ENCODE measurements around the gene IMMP2L.

Gene IMMP2L

DNA sequence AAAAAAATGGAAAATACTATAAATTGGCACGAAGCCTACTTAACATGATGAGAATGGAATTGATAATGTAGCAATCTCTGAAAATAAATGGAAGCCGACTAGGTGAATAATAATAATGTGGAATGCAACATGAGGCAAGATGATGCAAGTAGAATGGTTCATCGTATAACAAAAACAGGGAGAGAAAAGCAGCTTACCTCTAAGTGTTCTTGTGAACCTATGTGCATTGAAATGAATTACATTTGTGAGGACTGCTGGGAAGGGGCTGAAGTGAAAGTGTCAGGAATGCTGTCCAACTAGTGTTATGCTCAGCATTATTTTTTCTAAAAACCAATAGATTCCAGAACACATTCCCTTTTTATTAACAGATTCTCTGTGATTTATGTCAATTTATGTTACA lies 912.0 kb downstream of the IMMP2L start:
- H3K27me3 ChIP-seq (ENCODE audit: control insufficient read depth in 1 of 2, insufficient read depth in 2 of 2, low read length in 2 of 2): no peaks in the 10 kb centered on the region
- H3K4me3 ChIP-seq (ENCODE audit: low read length in 2 of 2): no peak overlapping the region
- no peaks in the 10 kb centered on the region for H3K4me1 ChIP-seq (ENCODE audit: control insufficient read depth, insufficient read depth, low read length)
- no peaks in the 10 kb centered on the region for H3K36me3 ChIP-seq (ENCODE audit: control insufficient read depth in 2 of 2, insufficient read depth in 2 of 2, low read length in 2 of 2)
- H3K9me3 ChIP-seq (ENCODE audit: control insufficient read depth in 2 of 2, low read length in 2 of 2): no peaks in the 10 kb centered on the region
- H3K9ac ChIP-seq (ENCODE audit: low read length in 2 of 2): no peak overlapping the region
- no peak overlapping the region for H3K27ac ChIP-seq (ENCODE audit: low read length)

DNA sequence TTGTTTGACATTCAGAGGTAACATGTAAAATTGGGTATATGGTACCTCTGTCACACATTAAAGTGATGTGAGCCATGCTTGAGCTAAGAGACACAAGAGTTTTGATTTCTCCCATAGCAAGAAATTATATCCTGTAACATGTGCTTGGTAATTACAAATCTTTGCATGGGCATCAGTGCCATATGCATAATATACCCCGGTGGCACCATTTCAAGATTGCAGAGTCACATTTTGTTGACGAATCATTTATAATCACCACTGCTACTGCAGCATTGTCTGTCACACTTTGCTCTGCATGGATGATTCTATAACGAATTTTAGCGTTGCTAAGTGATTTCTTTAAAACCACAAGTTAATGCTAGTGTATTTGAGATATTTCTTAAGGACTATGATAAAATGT lies 915.0 kb downstream of the IMMP2L start:
- H3K4me3 ChIP-seq (ENCODE audit: low read length in 2 of 2): no peak overlapping the region
- no peaks in the 10 kb centered on the region for H3K9me3 ChIP-seq (ENCODE audit: control insufficient read depth in 2 of 2, low read length in 2 of 2)
- H3K36me3 ChIP-seq (ENCODE audit: control insufficient read depth in 2 of 2, insufficient read depth in 2 of 2, low read length in 2 of 2): no peaks in the 10 kb centered on the region
- H3K27ac ChIP-seq (ENCODE audit: low read length): no peak overlapping the region
- no peaks in the 10 kb centered on the region for H3K4me1 ChIP-seq (ENCODE audit: control insufficient read depth, insufficient read depth, low read length)
- H3K9ac ChIP-seq (ENCODE audit: low read length in 2 of 2): no peak overlapping the region
- H3K27me3 ChIP-seq (ENCODE audit: control insufficient read depth in 1 of 2, insufficient read depth in 2 of 2, low read length in 2 of 2): no peaks in the 10 kb centered on the region

DNA sequence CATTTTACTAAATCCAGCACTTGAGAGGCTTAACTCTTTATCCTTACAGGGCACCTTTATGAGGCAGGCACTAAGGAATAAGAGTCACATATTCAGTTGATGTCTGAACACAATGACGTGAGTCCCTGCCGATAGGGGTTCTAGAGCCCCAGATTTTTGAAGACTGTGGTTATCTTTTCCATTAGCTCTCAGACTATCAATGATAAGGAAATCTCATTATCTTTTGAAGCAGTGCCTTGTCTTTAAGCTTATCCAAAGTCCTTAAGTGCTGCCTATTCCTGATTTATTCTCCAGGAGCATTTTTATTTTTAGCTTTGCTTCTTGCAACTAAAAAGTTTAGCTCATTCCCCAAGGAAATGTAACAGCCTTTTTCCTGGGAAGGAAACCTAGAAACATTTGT lies 915.5 kb downstream of the IMMP2L start:
- Histone ChIP-seq H3K9ac (ENCODE audit: low read length in 2 of 2) (no peak overlapping the region), H3K4me1 (ENCODE audit: control insufficient read depth, insufficient read depth, low read length) (no peaks in the 10 kb centered on the region), H3K36me3 (ENCODE audit: control insufficient read depth in 2 of 2, insufficient read depth in 2 of 2, low read length in 2 of 2) (no peaks in the 10 kb centered on the region), H3K27me3 (ENCODE audit: control insufficient read depth in 1 of 2, insufficient read depth in 2 of 2, low read length in 2 of 2) (no peaks in the 10 kb centered on the region), H3K27ac (ENCODE audit: low read length) (no peak overlapping the region), H3K9me3 (ENCODE audit: control insufficient read depth in 2 of 2, low read length in 2 of 2) (no peaks in the 10 kb centered on the region), H3K4me3 (ENCODE audit: low read length in 2 of 2) (no peak overlapping the region)

DNA sequence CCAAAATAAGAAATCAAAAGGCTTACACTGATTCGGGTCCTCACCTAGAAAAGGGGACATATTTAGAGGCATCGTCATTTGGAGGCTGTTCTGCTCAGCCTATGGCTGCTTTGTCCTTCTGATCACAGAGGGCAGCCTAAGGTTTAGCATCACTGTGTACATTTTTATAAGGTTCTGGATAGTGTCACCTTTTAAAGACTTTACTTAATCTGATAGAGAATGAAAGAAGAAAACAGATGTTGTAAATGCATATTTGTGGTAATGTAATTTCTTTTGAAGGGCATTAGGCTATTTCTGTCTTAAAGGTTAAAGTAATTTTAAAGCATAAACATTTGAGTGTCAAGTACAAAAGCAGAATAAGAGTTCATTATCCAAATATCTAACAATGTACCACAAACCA lies 916.7 kb downstream of the IMMP2L start:
- H3K27me3 ChIP-seq (ENCODE audit: control insufficient read depth in 1 of 2, insufficient read depth in 2 of 2, low read length in 2 of 2): no peaks in the 10 kb centered on the region
- no peaks in the 10 kb centered on the region for H3K36me3 ChIP-seq (ENCODE audit: control insufficient read depth in 2 of 2, insufficient read depth in 2 of 2, low read length in 2 of 2)
- no peaks in the 10 kb centered on the region for H3K9me3 ChIP-seq (ENCODE audit: control insufficient read depth in 2 of 2, low read length in 2 of 2)
- no peak overlapping the region for H3K9ac ChIP-seq (ENCODE audit: low read length in 2 of 2)
- H3K4me3 ChIP-seq (ENCODE audit: low read length in 2 of 2): no peak overlapping the region
- no peaks in the 10 kb centered on the region for H3K4me1 ChIP-seq (ENCODE audit: control insufficient read depth, insufficient read depth, low read length)
- H3K27ac ChIP-seq (ENCODE audit: low read length): no peak overlapping the region

DNA sequence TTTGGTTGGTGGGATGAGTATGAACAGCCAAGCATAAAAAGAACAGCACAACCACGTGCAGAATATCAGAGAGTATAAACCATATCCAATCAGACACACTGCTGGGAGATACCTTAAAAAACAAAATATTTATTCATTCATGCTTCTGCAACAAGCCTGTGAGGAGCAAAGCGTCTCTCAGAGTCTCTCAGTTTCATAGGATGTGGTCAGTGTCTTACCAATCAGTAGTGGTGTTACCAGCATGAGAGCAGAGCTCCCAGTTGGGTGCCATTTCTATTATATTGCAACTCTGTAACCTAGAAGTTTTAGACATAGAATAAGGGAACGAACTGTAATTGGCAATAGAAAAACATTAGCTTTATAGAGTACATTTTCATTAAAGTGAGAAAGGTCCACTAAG lies 917.2 kb downstream of the IMMP2L start:
- H3K27me3 ChIP-seq (ENCODE audit: control insufficient read depth in 1 of 2, insufficient read depth in 2 of 2, low read length in 2 of 2): no peaks in the 10 kb centered on the region
- no peaks in the 10 kb centered on the region for H3K9me3 ChIP-seq (ENCODE audit: control insufficient read depth in 2 of 2, low read length in 2 of 2)
- H3K4me3 ChIP-seq (ENCODE audit: low read length in 2 of 2): no peak overlapping the region
- H3K27ac ChIP-seq (ENCODE audit: low read length): no peak overlapping the region
- no peaks in the 10 kb centered on the region for H3K4me1 ChIP-seq (ENCODE audit: control insufficient read depth, insufficient read depth, low read length)
- H3K9ac ChIP-seq (ENCODE audit: low read length in 2 of 2): no peak overlapping the region
- H3K36me3 ChIP-seq (ENCODE audit: control insufficient read depth in 2 of 2, insufficient read depth in 2 of 2, low read length in 2 of 2): no peaks in the 10 kb centered on the region

DNA sequence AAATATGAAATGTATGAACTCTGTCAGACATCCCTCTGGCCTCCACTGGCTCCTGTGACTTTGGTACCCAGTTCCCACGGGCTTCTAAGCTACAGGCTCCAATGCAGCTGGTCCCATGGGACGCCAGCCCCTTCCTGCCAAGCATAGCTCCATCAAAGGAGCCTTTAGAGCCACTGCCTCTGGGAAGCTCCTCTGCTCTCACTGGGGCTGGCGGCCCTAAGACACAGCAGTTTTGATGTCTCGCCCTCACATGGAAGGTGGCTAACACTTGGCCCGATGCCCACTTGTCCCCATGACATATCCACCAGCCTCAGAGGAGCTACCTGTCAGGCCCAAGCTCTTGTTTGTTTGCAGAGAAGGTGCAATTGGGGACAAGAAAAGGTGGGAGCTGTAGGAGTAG lies 925.0 kb downstream of the IMMP2L start:
- Histone ChIP-seq H3K4me1 (ENCODE audit: control insufficient read depth, insufficient read depth, low read length) (no peaks in the 10 kb centered on the region), H3K36me3 (ENCODE audit: control insufficient read depth in 2 of 2, insufficient read depth in 2 of 2, low read length in 2 of 2) (no peaks in the 10 kb centered on the region), H3K4me3 (ENCODE audit: low read length in 2 of 2) (no peak overlapping the region), H3K27me3 (ENCODE audit: control insufficient read depth in 1 of 2, insufficient read depth in 2 of 2, low read length in 2 of 2) (no peaks in the 10 kb centered on the region), H3K27ac (ENCODE audit: low read length) (no peak overlapping the region), H3K9me3 (ENCODE audit: control insufficient read depth in 2 of 2, low read length in 2 of 2) (peaks cover 2 to 7% of the 10 kb centered on the region in 2 donors), H3K9ac (ENCODE audit: low read length in 2 of 2) (no peak overlapping the region)

DNA sequence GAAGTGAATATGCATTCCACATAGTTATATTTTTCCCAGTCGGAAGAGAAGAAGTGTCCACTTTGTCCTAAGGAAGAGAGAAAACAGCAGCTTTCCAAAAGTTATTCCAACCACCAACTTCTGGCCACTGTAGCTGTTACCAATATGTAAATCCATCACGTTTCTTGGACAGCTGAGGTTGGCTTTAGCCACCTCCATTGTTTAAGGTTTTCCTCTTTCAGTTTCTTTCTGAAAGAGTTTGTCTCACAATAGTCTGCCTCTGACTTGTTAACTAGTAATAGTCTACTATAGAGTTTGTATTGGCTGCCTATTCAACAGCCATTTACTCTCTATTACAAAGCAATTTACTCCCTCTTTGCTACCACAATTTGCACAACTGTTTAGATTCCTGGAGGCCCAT lies 929.0 kb downstream of the IMMP2L start:
- Histone ChIP-seq H3K9ac (ENCODE audit: low read length in 2 of 2) (no peak overlapping the region), H3K4me3 (ENCODE audit: low read length in 2 of 2) (no peak overlapping the region), H3K9me3 (ENCODE audit: control insufficient read depth in 2 of 2, low read length in 2 of 2) (peaks cover 2 to 7% of the 10 kb centered on the region in 2 donors), H3K36me3 (ENCODE audit: control insufficient read depth in 2 of 2, insufficient read depth in 2 of 2, low read length in 2 of 2) (no peaks in the 10 kb centered on the region), H3K27ac (ENCODE audit: low read length) (no peak overlapping the region), H3K4me1 (ENCODE audit: control insufficient read depth, insufficient read depth, low read length) (no peaks in the 10 kb centered on the region), H3K27me3 (ENCODE audit: control insufficient read depth in 1 of 2, insufficient read depth in 2 of 2, low read length in 2 of 2) (no peaks in the 10 kb centered on the region)

DNA sequence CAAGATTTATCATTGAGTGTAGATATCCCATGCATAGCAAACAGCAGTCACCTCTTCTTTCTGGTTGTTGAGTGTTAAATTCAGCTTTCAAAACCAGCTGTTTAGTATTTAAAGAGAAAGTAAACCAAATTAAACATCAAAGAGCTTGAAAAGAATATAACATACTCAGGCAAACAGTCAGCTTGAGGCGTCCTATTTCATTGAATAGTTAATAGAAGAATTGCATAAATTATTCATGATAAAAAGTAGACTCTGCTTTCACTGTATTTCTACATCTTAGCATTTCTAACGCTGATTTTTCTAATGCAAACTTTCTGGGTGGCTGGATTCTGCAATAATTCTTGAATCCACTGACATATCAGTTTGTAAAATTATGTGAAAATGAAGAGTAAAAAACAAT lies 935.9 kb downstream of the IMMP2L start:
- Histone ChIP-seq H3K9me3 (ENCODE audit: control insufficient read depth in 2 of 2, low read length in 2 of 2) (no peaks in the 10 kb centered on the region), H3K27ac (ENCODE audit: low read length) (no peak overlapping the region), H3K4me1 (ENCODE audit: control insufficient read depth, insufficient read depth, low read length) (no peaks in the 10 kb centered on the region), H3K27me3 (ENCODE audit: control insufficient read depth in 1 of 2, insufficient read depth in 2 of 2, low read length in 2 of 2) (no peaks in the 10 kb centered on the region), H3K36me3 (ENCODE audit: control insufficient read depth in 2 of 2, insufficient read depth in 2 of 2, low read length in 2 of 2) (no peaks in the 10 kb centered on the region), H3K4me3 (ENCODE audit: low read length in 2 of 2) (no peak overlapping the region), H3K9ac (ENCODE audit: low read length in 2 of 2) (no peak overlapping the region)

DNA sequence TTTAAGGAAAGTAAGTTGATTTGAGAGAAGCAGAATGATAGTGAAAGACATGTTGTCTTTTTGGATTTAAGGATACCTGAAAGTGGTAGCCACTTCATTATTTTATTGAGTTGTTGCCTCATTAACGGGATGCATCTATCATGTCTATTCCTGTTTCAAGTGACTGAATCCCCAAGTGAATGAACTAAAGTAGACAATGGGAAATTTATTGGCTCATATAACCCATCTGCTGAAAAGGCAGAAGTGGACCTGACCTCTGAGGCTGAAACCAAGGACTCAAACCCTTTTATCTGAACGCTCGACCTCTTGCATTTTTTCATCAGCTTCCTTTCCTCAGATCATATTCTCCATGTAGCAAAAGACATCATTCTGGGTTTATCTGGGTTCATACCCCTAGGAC lies 937.0 kb downstream of the IMMP2L start:
- Histone ChIP-seq H3K4me1 (ENCODE audit: control insufficient read depth, insufficient read depth, low read length) (no peaks in the 10 kb centered on the region), H3K27ac (ENCODE audit: low read length) (no peak overlapping the region), H3K9ac (ENCODE audit: low read length in 2 of 2) (no peak overlapping the region), H3K36me3 (ENCODE audit: control insufficient read depth in 2 of 2, insufficient read depth in 2 of 2, low read length in 2 of 2) (no peaks in the 10 kb centered on the region), H3K9me3 (ENCODE audit: control insufficient read depth in 2 of 2, low read length in 2 of 2) (no peaks in the 10 kb centered on the region), H3K27me3 (ENCODE audit: control insufficient read depth in 1 of 2, insufficient read depth in 2 of 2, low read length in 2 of 2) (no peaks in the 10 kb centered on the region), H3K4me3 (ENCODE audit: low read length in 2 of 2) (no peak overlapping the region)

DNA sequence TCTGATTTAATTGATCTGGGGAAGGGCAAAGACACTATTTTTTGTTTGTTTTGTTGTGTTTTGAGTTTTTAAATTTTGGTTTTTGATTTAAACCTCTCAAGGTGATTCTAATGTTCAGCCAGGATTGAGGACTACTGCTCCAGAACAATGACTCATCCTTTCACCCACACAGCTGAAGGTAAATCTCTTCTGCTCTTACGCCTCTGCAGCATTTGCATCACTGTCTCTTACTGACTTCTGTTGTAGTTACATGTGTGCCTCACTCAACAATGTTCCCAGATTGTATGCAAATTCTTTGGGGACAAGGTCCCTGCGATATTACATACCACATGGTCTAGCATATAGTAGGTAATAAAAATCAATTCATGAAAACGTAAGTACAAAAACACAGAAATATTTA lies 938.9 kb downstream of the IMMP2L start:
- no peak overlapping the region for H3K4me3 ChIP-seq (ENCODE audit: low read length in 2 of 2)
- H3K9me3 ChIP-seq (ENCODE audit: control insufficient read depth in 2 of 2, low read length in 2 of 2): no peaks in the 10 kb centered on the region
- no peaks in the 10 kb centered on the region for H3K27me3 ChIP-seq (ENCODE audit: control insufficient read depth in 1 of 2, insufficient read depth in 2 of 2, low read length in 2 of 2)
- no peaks in the 10 kb centered on the region for H3K4me1 ChIP-seq (ENCODE audit: control insufficient read depth, insufficient read depth, low read length)
- H3K36me3 ChIP-seq (ENCODE audit: control insufficient read depth in 2 of 2, insufficient read depth in 2 of 2, low read length in 2 of 2): no peaks in the 10 kb centered on the region
- H3K27ac ChIP-seq (ENCODE audit: low read length): no peak overlapping the region
- no peak overlapping the region for H3K9ac ChIP-seq (ENCODE audit: low read length in 2 of 2)

DNA sequence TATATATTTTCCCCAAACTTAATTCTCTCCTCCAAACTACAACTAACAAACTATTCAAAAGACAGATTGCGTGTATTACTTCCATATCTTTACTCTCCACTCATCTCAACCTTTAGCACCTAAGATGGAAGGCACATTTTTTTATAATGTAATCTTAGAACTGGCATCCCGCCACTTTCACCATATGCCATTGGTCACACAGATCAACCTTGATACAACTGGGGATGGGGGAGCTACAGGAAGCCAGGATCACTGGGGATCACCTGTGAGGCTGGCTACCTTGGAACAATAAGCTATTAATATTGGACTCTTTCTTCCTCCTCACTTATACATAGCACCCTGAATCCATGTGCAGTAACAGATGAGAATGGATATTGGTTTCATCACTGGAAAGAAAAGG lies 941.0 kb downstream of the IMMP2L start:
- Histone ChIP-seq H3K27me3 (ENCODE audit: control insufficient read depth in 1 of 2, insufficient read depth in 2 of 2, low read length in 2 of 2) (no peaks in the 10 kb centered on the region), H3K36me3 (ENCODE audit: control insufficient read depth in 2 of 2, insufficient read depth in 2 of 2, low read length in 2 of 2) (no peaks in the 10 kb centered on the region), H3K4me3 (ENCODE audit: low read length in 2 of 2) (no peak overlapping the region), H3K9ac (ENCODE audit: low read length in 2 of 2) (no peak overlapping the region), H3K27ac (ENCODE audit: low read length) (no peak overlapping the region), H3K9me3 (ENCODE audit: control insufficient read depth in 2 of 2, low read length in 2 of 2) (no peaks in the 10 kb centered on the region), H3K4me1 (ENCODE audit: control insufficient read depth, insufficient read depth, low read length) (no peaks in the 10 kb centered on the region)
